HS-27A (cell line): ENCODE results near the gene ZNF84.

ENCODE experiments used
- DNase-seq: peaks from one replicate; pipeline ENCODE4 v3.0.0-alpha.2; 2012; ENCODE audit warnings: low read depth, missing footprints

Gene ZNF84

GRCh38 chr12:133037207-133038005, at the start of gene ZNF84:
ZNF84 (plus strand) TSS chr12:133037509; CDS start chr12:133041468, 3,959 bp downstream.
- peak; percentile 89 for DNase-seq

- DNase-seq = no peak
Observed at GRCh38 chr12:132998741-132999140, 38.6 kb upstream of the ZNF84 start.

- no peak for DNase-seq
Observed at GRCh38 chr12:133010657-133011297, 26.5 kb upstream of the ZNF84 start.

- no peak for DNase-seq
Observed at GRCh38 chr12:133023566-133023965, 13.7 kb upstream of the ZNF84 start.

- no peak for DNase-seq
Observed at GRCh38 chr12:133026996-133027395, 10.3 kb upstream of the ZNF84 start.

GRCh38 chr12:133038118-133038709, 905 bp downstream of the ZNF84 start:
- no peak for DNase-seq

GRCh38 chr12:133046698-133047097, 9.4 kb downstream of the ZNF84 start:
- no peak for DNase-seq

- DNase-seq = no peak
Observed at GRCh38 chr12:133057446-133057845, 20.1 kb downstream of the ZNF84 start.

GRCh38 chr12:133058203-133059113, 21.1 kb downstream of the ZNF84 start:
- DNase-seq = no peak

GRCh38 chr12:133061954-133062353, 24.6 kb downstream of the ZNF84 start:
- DNase-seq = no peak

GRCh38 chr12:133063556-133063955, 26.2 kb downstream of the ZNF84 start:
- DNase-seq = no peak

- no peak for DNase-seq
Observed at GRCh38 chr12:133073836-133074235, 36.5 kb downstream of the ZNF84 start.

GRCh38 chr12:133080026-133080367, 42.7 kb downstream of the ZNF84 start:
- DNase-seq = peak; percentile 90

GRCh38 chr12:133080368-133081158, 43.3 kb downstream of the ZNF84 start, which contains the start of gene ZNF140:
ZNF140 (plus strand) TSS chr12:133080923; CDS start chr12:133081321, 398 bp downstream.
- peak; percentile 68 for DNase-seq

GRCh38 chr12:133081159-133081780, 44.0 kb downstream of the ZNF84 start:
- no peak for DNase-seq

- DNase-seq = no peak
Observed at GRCh38 chr12:133083345-133083744, 46.0 kb downstream of the ZNF84 start.

- DNase-seq = no peak
Observed at GRCh38 chr12:133105620-133106019, 68.3 kb downstream of the ZNF84 start.

- no peak for DNase-seq
Observed at GRCh38 chr12:133106253-133106652, 68.9 kb downstream of the ZNF84 start.

GRCh38 chr12:133107121-133107520, 69.8 kb downstream of the ZNF84 start:
- DNase-seq = no peak

- DNase-seq = no peak
Observed at GRCh38 chr12:133108150-133108549, 70.8 kb downstream of the ZNF84 start.
